Endothelial cell of hepatic sinusoid (primary cell): ENCODE results near the gene PARS2.
"Not testable (repeated sequence)": the region's sequence is repeated elsewhere in the genome, so short reads cannot be mapped to it uniquely, and the experiment has no call there.

ENCODE experiments used
- in situ Hi-C: cut with HindIII; loops from 2 replicates; pipeline ENCODE4 v1.10.0; 2017; ENCODE audit warnings: low sequenced_read_pairs

The PARS2 gene

GRCh38 chr1:54775828-54776721 is 11.8 kb upstream of the PARS2 start:
- in situ Hi-C loops: not testable (repeated sequence)

GRCh38 chr1:54774820-54775498 is 10.6 kb upstream of the PARS2 start:
- in situ Hi-C loops: no loop called here

GRCh38 chr1:54772951-54773350 is 8.6 kb upstream of the PARS2 start:
- in situ Hi-C loops: no loop called here

GRCh38 chr1:54768093-54768492 is 3.8 kb upstream of the PARS2 start:
- in situ Hi-C loops: no loop called here

- in situ Hi-C loops: no loop called here
Observed at GRCh38 chr1:54767526-54767925, 3.2 kb upstream of the PARS2 start.

- in situ Hi-C loops: no loop called here
Observed at GRCh38 chr1:54766726-54767125, 2.4 kb upstream of the PARS2 start.

GRCh38 chr1:54764922-54765561 is 719 bp upstream of the PARS2 start:
- in situ Hi-C loops: no loop called here

- in situ Hi-C loops: no loop called here
Observed at GRCh38 chr1:54763816-54764132, 549 bp downstream of the PARS2 start.

- in situ Hi-C loops: loop anchor here (5.0 kb wide), 2 partner anchors 42 to 93 kb away; partner anchors contain the start of gene TTC4
Observed at GRCh38 chr1:54758678-54759348, 5.5 kb downstream of the PARS2 start.

- in situ Hi-C loops: loop anchor here (5.0 kb wide), 2 partner anchors 41 to 94 kb away; partner anchors contain the start of gene TTC4
Observed at GRCh38 chr1:54757833-54758232, 6.5 kb downstream of the PARS2 start.

GRCh38 chr1:54754486-54755285 is 9.6 kb downstream of the PARS2 start:
- in situ Hi-C loops: loop anchor here (5.0 kb wide), 2 partner anchors 37 to 98 kb away; partner anchors contain the start of gene TTC4

GRCh38 chr1:54754045-54754444 is 10.3 kb downstream of the PARS2 start:
- in situ Hi-C loops: no loop called here

- in situ Hi-C loops: no loop called here
Observed at GRCh38 chr1:54751426-54751825, 12.9 kb downstream of the PARS2 start.

GRCh38 chr1:54750596-54750995 is 13.7 kb downstream of the PARS2 start:
- in situ Hi-C loops: no loop called here

- in situ Hi-C loops: no loop called here
Observed at GRCh38 chr1:54748094-54748835, 16.1 kb downstream of the PARS2 start.

GRCh38 chr1:54745864-54746263 is 18.5 kb downstream of the PARS2 start:
- in situ Hi-C loops: no loop called here

- in situ Hi-C loops: no loop called here
Observed at GRCh38 chr1:54745274-54745673, 19.0 kb downstream of the PARS2 start.

- in situ Hi-C loops: no loop called here
Observed at GRCh38 chr1:54744696-54745095, 19.6 kb downstream of the PARS2 start.

- in situ Hi-C loops: no loop called here
Observed at GRCh38 chr1:54743416-54744226, 20.7 kb downstream of the PARS2 start.
